Activated naive CD8-positive, alpha-beta T cell treated with anti-CD3 and anti-CD28 coated beads for 36 hours (primary cell): ENCODE data around the gene CRPPA. TPM values are rescaled to one million over a fixed set of nuclear protein-coding genes. Genes with fewer than 3 reads are reported as not detected.

ENCODE experiments used
- DNase-seq: peaks from one replicate; pipeline ENCODE4 v3.0.0; 2021
- H3K27ac Mint-ChIP-seq: one replicate; pipeline ENCODE4 v1.8.0; 2022; ENCODE audit warnings: mild to moderate bottlenecking, moderate library complexity, mixed read lengths
- H3K27me3 Mint-ChIP-seq: one replicate; pipeline ENCODE4 v1.8.0; 2022; ENCODE audit warnings: mild to moderate bottlenecking, mixed read lengths
- H3K36me3 Mint-ChIP-seq: one replicate; pipeline ENCODE4 v1.8.0; 2021; ENCODE audit warnings: mild to moderate bottlenecking, mixed read lengths
- H3K4me1 Mint-ChIP-seq: one replicate; pipeline ENCODE4 v1.8.0; 2021; ENCODE audit warnings: mixed read lengths
- H3K4me3 Mint-ChIP-seq: one replicate; pipeline ENCODE4 v1.8.0; 2022; ENCODE audit warnings: mild to moderate bottlenecking, moderate library complexity, mixed read lengths
- H3K9me3 Mint-ChIP-seq: one replicate; pipeline ENCODE4 v1.8.0; 2022; ENCODE audit warnings: mixed read lengths
- total RNA-seq, 2 experiments: library from RNA; stranded (reverse); gene quantifications; one replicate each; pipeline ENCODE4 v1.2.3, GENCODE V29; 2021

The CRPPA gene
- total RNA-seq, 2 experiments from 2014 or later, result 1.7 to 1.9 TPM

- Mint-ChIP-seq H3K27ac (no peak overlapping the region), H3K9me3 (no peaks in the 10 kb centered on the region), H3K4me3 (no peak overlapping the region), H3K4me1 (peaks cover 3% of the 10 kb centered on the region), H3K27me3 (no peaks in the 10 kb centered on the region), H3K36me3 (no peaks in the 10 kb centered on the region)
- DNase-seq, result no peak
These were observed 8.8 kb downstream of the CRPPA start for GRCh38 chr7:16412274-16413254.

- Mint-ChIP-seq H3K4me3 (no peak overlapping the region), H3K27ac (no peak overlapping the region), H3K9me3 (no peaks in the 10 kb centered on the region), H3K36me3 (no peaks in the 10 kb centered on the region), H3K27me3 (no peaks in the 10 kb centered on the region), H3K4me1 (no peaks in the 10 kb centered on the region)
- DNase-seq, result no peak
These were observed 9.9 kb downstream of the CRPPA start for GRCh38 chr7:16411391-16411790.

GRCh38 chr7:16409777-16410176 is 11.6 kb downstream of the CRPPA start:
- Mint-ChIP-seq H3K9me3 (no peaks in the 10 kb centered on the region), H3K27ac (no peak overlapping the region), H3K27me3 (no peaks in the 10 kb centered on the region), H3K36me3 (no peaks in the 10 kb centered on the region), H3K4me1 (no peaks in the 10 kb centered on the region), H3K4me3 (no peak overlapping the region)
- DNase-seq, result no peak

GRCh38 chr7:16404636-16405035 is 16.7 kb downstream of the CRPPA start:
- no peak overlapping the region for H3K4me3 Mint-ChIP-seq
- H3K4me1 Mint-ChIP-seq, result no peaks in the 10 kb centered on the region
- no peak for DNase-seq
- H3K36me3 Mint-ChIP-seq, result peaks cover 25% of the 10 kb centered on the region
- H3K27ac Mint-ChIP-seq, result no peak overlapping the region
- no peaks in the 10 kb centered on the region for H3K27me3 Mint-ChIP-seq
- peaks cover 17% of the 10 kb centered on the region for H3K9me3 Mint-ChIP-seq

- Mint-ChIP-seq H3K4me3 (no peak overlapping the region), H3K27me3 (no peaks in the 10 kb centered on the region), H3K27ac (no peak overlapping the region), H3K9me3 (peaks cover 19% of the 10 kb centered on the region), H3K36me3 (peaks cover 29% of the 10 kb centered on the region), H3K4me1 (no peaks in the 10 kb centered on the region)
- no peak for DNase-seq
These were observed 17.9 kb downstream of the CRPPA start for GRCh38 chr7:16403475-16403874.

- Mint-ChIP-seq H3K9me3 (peaks cover 19% of the 10 kb centered on the region), H3K36me3 (peaks cover 32% of the 10 kb centered on the region), H3K27ac (no peak overlapping the region), H3K4me1 (no peaks in the 10 kb centered on the region), H3K27me3 (no peaks in the 10 kb centered on the region), H3K4me3 (no peak overlapping the region)
- no peak for DNase-seq
These were observed 18.4 kb downstream of the CRPPA start for GRCh38 chr7:16402940-16403339.

GRCh38 chr7:16402091-16402490 is 19.2 kb downstream of the CRPPA start:
- H3K4me3 Mint-ChIP-seq, result no peak overlapping the region
- H3K27me3 Mint-ChIP-seq, result no peaks in the 10 kb centered on the region
- H3K27ac Mint-ChIP-seq, result no peak overlapping the region
- peaks cover 21% of the 10 kb centered on the region for H3K9me3 Mint-ChIP-seq
- no peaks in the 10 kb centered on the region for H3K4me1 Mint-ChIP-seq
- no peak for DNase-seq
- H3K36me3 Mint-ChIP-seq, result peaks cover 32% of the 10 kb centered on the region

GRCh38 chr7:16400893-16401275 is 20.5 kb downstream of the CRPPA start:
- Mint-ChIP-seq H3K36me3 (peaks cover 35% of the 10 kb centered on the region), H3K9me3 (peaks cover 27% of the 10 kb centered on the region), H3K4me3 (no peak overlapping the region), H3K27me3 (no peaks in the 10 kb centered on the region), H3K27ac (no peak overlapping the region), H3K4me1 (no peaks in the 10 kb centered on the region)
- no peak for DNase-seq

GRCh38 chr7:16399916-16400892 is 21.1 kb downstream of the CRPPA start:
- DNase-seq, result no peak
- Mint-ChIP-seq H3K4me1 (no peaks in the 10 kb centered on the region), H3K36me3 (peaks cover 35% of the 10 kb centered on the region), H3K27me3 (no peaks in the 10 kb centered on the region), H3K27ac (no peak overlapping the region), H3K9me3 (peaks cover 27% of the 10 kb centered on the region), H3K4me3 (no peak overlapping the region)

GRCh38 chr7:16399265-16399831 is 22.0 kb downstream of the CRPPA start:
- Mint-ChIP-seq H3K27ac (no peak overlapping the region), H3K9me3 (peaks cover 27% of the 10 kb centered on the region), H3K27me3 (no peaks in the 10 kb centered on the region), H3K4me3 (no peak overlapping the region), H3K36me3 (peaks cover 35% of the 10 kb centered on the region), H3K4me1 (no peaks in the 10 kb centered on the region)
- DNase-seq, result no peak

- Mint-ChIP-seq H3K4me3 (no peak overlapping the region), H3K27ac (no peak overlapping the region), H3K4me1 (no peaks in the 10 kb centered on the region), H3K36me3 (peaks cover 36% of the 10 kb centered on the region), H3K9me3 (peaks cover 30% of the 10 kb centered on the region), H3K27me3 (no peaks in the 10 kb centered on the region)
- DNase-seq, result no peak
These were observed 23.0 kb downstream of the CRPPA start for GRCh38 chr7:16398146-16399017.

GRCh38 chr7:16397501-16398145 is 23.7 kb downstream of the CRPPA start:
- H3K27me3 Mint-ChIP-seq, result no peaks in the 10 kb centered on the region
- peaks cover 33% of the 10 kb centered on the region for H3K36me3 Mint-ChIP-seq
- DNase-seq, result no peak
- H3K4me3 Mint-ChIP-seq, result no peak overlapping the region
- no peaks in the 10 kb centered on the region for H3K4me1 Mint-ChIP-seq
- no peak overlapping the region for H3K27ac Mint-ChIP-seq
- peaks cover 24% of the 10 kb centered on the region for H3K9me3 Mint-ChIP-seq

GRCh38 chr7:16396766-16397500 is 24.4 kb downstream of the CRPPA start:
- Mint-ChIP-seq H3K36me3 (peaks cover 26% of the 10 kb centered on the region), H3K27ac (peak overlapping the region; percentile 38), H3K27me3 (no peaks in the 10 kb centered on the region), H3K4me1 (no peaks in the 10 kb centered on the region), H3K4me3 (no peak overlapping the region), H3K9me3 (peaks cover 20% of the 10 kb centered on the region)
- DNase-seq, result no peak
